H1 (cell line): Measurements from ENCODE around the gene GNAQ. TPM values are rescaled to one million over a fixed set of nuclear protein-coding genes. Genes with fewer than 3 reads are reported as not detected.
A peak's percentile ranks its signal among the peaks of the same experiment; 100 is the strongest.

Experiments
- CTCF ChIA-PET: fragments of 300-600 bp; sonication (Branson Sonifier 250); formaldehyde crosslinking; loops from one replicate; lab custom pipeline; 2021; ENCODE audit not compliant: partially characterized antibody; lab: Charles Lee
- POLR2A ChIA-PET: fragments of 300-600 bp; sonication (Branson Sonifier 250); formaldehyde crosslinking; loops from one replicate; lab custom pipeline; 2021; ENCODE audit warnings: inconsistent platforms; ENCODE audit not compliant: partially characterized antibody; lab: Charles Lee
- DNase-seq, 2 experiments: peaks; one replicate each; pipeline versions ENCODE4 v3.0.0 to v3.0.0-alpha.2; 2010 to 2022; ENCODE audit warnings: low spot score in 2 of 2, low read depth in 1 of 2, mixed read lengths in 1 of 2
- FAIRE-seq: peaks from 2 replicates; lab custom pipeline; 2011; peaks lifted over from hg19 to GRCh38; lab: Jason Lieb, UNC
- H2AFZ ChIP-seq: 2 replicates; pipeline ENCODE4 v1.8.1; 2012; ENCODE audit warnings: low read length, inconsistent platforms
- H2AK5ac ChIP-seq: 2 replicates; pipeline ENCODE4 v1.6.1; 2013; ENCODE audit warnings: low read depth, low read length
- H2BK120ac ChIP-seq: replicated peaks from 2 replicates; pipeline ENCODE3; 2013; ENCODE audit warnings: low read depth, low read length, inconsistent platforms
- H2BK12ac ChIP-seq: 2 replicates; pipeline ENCODE4 v1.6.1; 2013; ENCODE audit warnings: low read depth, low read length
- H2BK15ac ChIP-seq: 2 replicates; pipeline ENCODE4 v1.6.1; 2013; ENCODE audit warnings: low read length
- H2BK20ac ChIP-seq: 2 replicates; pipeline ENCODE4 v1.6.1; 2013; ENCODE audit warnings: low read length
- H2BK5ac ChIP-seq: 2 replicates; pipeline ENCODE4 v1.6.1; 2013; ENCODE audit warnings: low read depth, low read length
- H3K14ac ChIP-seq: 2 replicates; pipeline ENCODE4 v1.6.1; 2013; ENCODE audit warnings: inconsistent platforms; ENCODE audit not compliant: insufficient read length
- H3K18ac ChIP-seq: 2 replicates; pipeline ENCODE4 v1.6.1; 2013; ENCODE audit warnings: low read length; ENCODE audit errors: extremely low read depth
- H3K23ac ChIP-seq: 2 replicates; pipeline ENCODE4 v1.6.1; 2013; ENCODE audit warnings: inconsistent platforms; ENCODE audit not compliant: insufficient read length
- H3K23me2 ChIP-seq: 2 replicates; pipeline ENCODE4 v1.6.1; 2013; ENCODE audit warnings: low read depth, low read length
- H3K27ac ChIP-seq: 2 replicates; pipeline ENCODE4 v1.6.1; 2011; ENCODE audit warnings: low read depth, low read length, inconsistent platforms
- H3K27me3 ChIP-seq, 4 experiments: replicated peaks in 1 of 4; 1 replicate in 1 of 4; 2 replicates in 3 of 4; pipeline versions ENCODE4 v1.6.1 to v1.8.1; 2011 to 2013; ENCODE audit warnings: low read length in 3 of 4, mild to moderate bottlenecking in 3 of 4, inconsistent platforms in 2 of 4, mixed read lengths in 2 of 4, moderate library complexity in 1 of 4; ENCODE audit not compliant: control insufficient read depth in 3 of 4, insufficient read depth in 3 of 4; ENCODE audit errors: extremely low read depth in 1 of 4
- H3K36me3 ChIP-seq, 4 experiments: 2 replicates each; pipeline versions ENCODE4 v1.6.1 to v1.8.1; 2011 to 2013; ENCODE audit warnings: mild to moderate bottlenecking in 4 of 4, low read length in 3 of 4, moderate library complexity in 2 of 4, control low read depth in 1 of 4, inconsistent platforms in 1 of 4; ENCODE audit not compliant: insufficient read depth in 4 of 4, control insufficient read depth in 2 of 4
- H3K4ac ChIP-seq: replicated peaks from 2 replicates; pipeline ENCODE3; 2013; ENCODE audit warnings: low read length, low read depth, mixed read lengths, inconsistent platforms; ENCODE audit not compliant: insufficient read length
- H3K4me1 ChIP-seq, 4 experiments: replicated peaks in 1 of 4; 1 replicate in 1 of 4; 2 replicates in 3 of 4; pipeline versions ENCODE4 v1.6.1 to v1.8.1; 2011 to 2013; ENCODE audit warnings: low read length in 3 of 4, inconsistent platforms in 2 of 4, mixed read lengths in 1 of 4; ENCODE audit not compliant: insufficient read depth in 4 of 4, control insufficient read depth in 3 of 4
- H3K4me2 ChIP-seq, 2 experiments: 2 replicates each; pipeline versions ENCODE4 v1.6.1 to v1.8.1; 2011 to 2013; ENCODE audit warnings: low read depth in 2 of 2, low read length in 2 of 2, control low read depth in 1 of 2, inconsistent platforms in 1 of 2, mild to moderate bottlenecking in 1 of 2; ENCODE audit not compliant: insufficient read depth in 1 of 2
- H3K4me3 ChIP-seq, 4 experiments: fragments of 200-600, 300-600 bp in 1 of 4; sonication (generic), shearing (Covaris generic), sonication (Bioruptor Twin) in 1 of 4; 2 replicates each; pipeline versions ENCODE4 v1.5.1 to v1.8.1; 2011 to 2016; ENCODE audit warnings: low read length in 4 of 4, low read depth in 3 of 4, control low read depth in 2 of 4, inconsistent platforms in 2 of 4, mild to moderate bottlenecking in 2 of 4, mixed read lengths in 1 of 4, moderate library complexity in 1 of 4; ENCODE audit not compliant: insufficient read depth in 2 of 4; ENCODE audit errors: extremely low read depth in 1 of 4
- H3K56ac ChIP-seq: replicated peaks from 2 replicates; pipeline ENCODE3; 2013; ENCODE audit warnings: low read depth, mild to moderate bottlenecking, mixed read lengths, low read length, inconsistent platforms; ENCODE audit not compliant: insufficient read length
- H3K79me1 ChIP-seq: 2 replicates; pipeline ENCODE4 v1.6.1; 2013; ENCODE audit warnings: low read depth, low read length, control low read depth
- H3K79me2 ChIP-seq, 2 experiments: 2 replicates each; pipeline versions ENCODE4 v1.6.1 to v1.8.1; 2012 to 2013; ENCODE audit warnings: low read length in 2 of 2, mild to moderate bottlenecking in 2 of 2, inconsistent platforms in 1 of 2; ENCODE audit not compliant: insufficient read depth in 2 of 2, control insufficient read depth in 1 of 2
- H3K9ac ChIP-seq, 4 experiments: replicated peaks in 1 of 4; 1 replicate in 1 of 4; 2 replicates in 3 of 4; pipeline versions ENCODE4 v1.6.1 to v1.8.1; 2011 to 2013; ENCODE audit warnings: low read depth in 3 of 4, low read length in 3 of 4, control low read depth in 2 of 4, mild to moderate bottlenecking in 2 of 4, moderate library complexity in 2 of 4, inconsistent platforms in 1 of 4; ENCODE audit errors: extremely low read depth in 1 of 4
- H3K9me3 ChIP-seq, 2 experiments: 2 replicates each; pipeline versions ENCODE4 v1.6.1 to v1.8.1; 2012 to 2013; ENCODE audit warnings: mild to moderate bottlenecking in 2 of 2, moderate library complexity in 2 of 2, control low read depth in 1 of 2, inconsistent platforms in 1 of 2, low read depth in 1 of 2, low read length in 1 of 2, mixed read lengths in 1 of 2; ENCODE audit not compliant: insufficient read depth in 2 of 2
- H4K20me1 ChIP-seq, 2 experiments: replicated peaks in 1 of 2; 2 replicates each; pipeline versions ENCODE3 to v1.8.1; 2011 to 2013; ENCODE audit warnings: inconsistent platforms in 2 of 2, low read length in 2 of 2, mild to moderate bottlenecking in 1 of 2; ENCODE audit not compliant: insufficient read depth in 2 of 2, control insufficient read depth in 1 of 2
- H4K5ac ChIP-seq: 2 replicates; pipeline ENCODE4 v1.6.1; 2013; ENCODE audit warnings: low read length, low read depth, mixed read lengths, inconsistent platforms; ENCODE audit not compliant: insufficient read length
- H4K8ac ChIP-seq: 2 replicates; pipeline ENCODE4 v1.8.0; 2013; ENCODE audit warnings: mild to moderate bottlenecking, moderate library complexity, low read length, inconsistent platforms; ENCODE audit not compliant: insufficient read depth; ENCODE audit errors: extremely low read depth
- H4K91ac ChIP-seq: replicated peaks from 2 replicates; pipeline ENCODE3; 2013; ENCODE audit warnings: low read length, mixed read lengths, inconsistent platforms; ENCODE audit not compliant: insufficient read length
- CBX5 ChIP-seq: fragments of 300-800, 300-1000 bp; sonication (generic); IDR thresholded peaks from 2 replicates; pipeline ENCODE4 v1.7.1; 2016; ENCODE audit warnings: antibody characterized with exemption, low read length, low read depth
- CBX8 ChIP-seq: fragments of 300-800, 300-1000 bp; sonication (generic); IDR thresholded peaks from 2 replicates; pipeline ENCODE4 v1.7.1; 2016; ENCODE audit warnings: low read depth, low read length, borderline replicate concordance
- CHD1 ChIP-seq: IDR thresholded peaks from 2 replicates; pipeline ENCODE4 v1.6.1; 2012; ENCODE audit warnings: low read depth, low read length, improper control_type of control experiment
- CREB1 ChIP-seq: IDR thresholded peaks from 2 replicates; pipeline ENCODE4 v1.6.1; 2012; ENCODE audit warnings: inconsistent platforms
- EGR1 ChIP-seq: IDR thresholded peaks from 2 replicates; pipeline ENCODE4 v1.6.1; 2011; ENCODE audit warnings: low read depth, low read length, borderline replicate concordance
- EP300 ChIP-seq, 2 experiments: IDR thresholded peaks; 1 replicate in 1 of 2; 2 replicates in 1 of 2; pipeline ENCODE4 v1.6.1; 2011 to 2012; ENCODE audit warnings: low read depth in 2 of 2, low read length in 2 of 2, mild to moderate bottlenecking in 2 of 2, borderline replicate concordance in 1 of 2, inconsistent platforms in 1 of 2, moderate library complexity in 1 of 2
- HDAC2 ChIP-seq, 2 experiments: fragments of 300-600 bp in 1 of 2; sonication (generic) in 1 of 2; IDR thresholded peaks; 2 replicates each; pipeline ENCODE4 v1.6.1; 2011 to 2012; ENCODE audit warnings: low read depth in 2 of 2, low read length in 2 of 2, mild to moderate bottlenecking in 2 of 2, moderate library complexity in 2 of 2, borderline replicate concordance in 1 of 2, inconsistent platforms in 1 of 2
- HDAC6 ChIP-seq: IDR thresholded peaks from one replicate; pipeline ENCODE4 v1.7.1; 2012; ENCODE audit warnings: low read depth, mild to moderate bottlenecking, inconsistent platforms, low read length, moderate library complexity
- RBBP5 ChIP-seq: IDR thresholded peaks from 2 replicates; pipeline ENCODE4 v1.7.1; 2012; ENCODE audit warnings: low read depth, mild to moderate bottlenecking, inconsistent platforms, low read length, moderate library complexity, borderline replicate concordance
- RFX5 ChIP-seq: IDR thresholded peaks from 2 replicates; pipeline ENCODE4 v1.6.1; 2011; ENCODE audit warnings: low read depth, low read length, improper control_type of control experiment, borderline replicate concordance
- RXRA ChIP-seq: IDR thresholded peaks from 2 replicates; pipeline ENCODE4 v1.6.1; 2011; ENCODE audit warnings: low read depth, mild to moderate bottlenecking, low read length, moderate library complexity; ENCODE audit not compliant: insufficient read depth
- SP4 ChIP-seq: IDR thresholded peaks from 2 replicates; pipeline ENCODE4 v1.6.1; 2012; ENCODE audit warnings: low read length, inconsistent platforms
- TCF12 ChIP-seq: IDR thresholded peaks from 2 replicates; pipeline ENCODE4 v1.6.1; 2011; ENCODE audit warnings: low read depth, mild to moderate bottlenecking, low read length
- ZNF274 ChIP-seq: IDR thresholded peaks from 2 replicates; pipeline ENCODE4 v1.7.0; 2012; ENCODE audit warnings: low read length, borderline replicate concordance; ENCODE audit errors: extremely low read depth
- WGBS, 2 experiments: shearing (Covaris generic) in 1 of 2; methylation state at CpG; one replicate each; pipeline versions ENCODE4 v1.1.6 to v1.1.7; 2013 to 2015; ENCODE audit warnings: low lambda C conversion rate in 2 of 2, mixed read lengths in 2 of 2, inconsistent platforms in 1 of 2, low coverage in 1 of 2, missing lambda C conversion rate in 1 of 2; ENCODE audit not compliant: insufficient replicate concordance in 2 of 2, insufficient coverage in 1 of 2, insufficient read length in 1 of 2; ENCODE audit errors: extremely low coverage in 1 of 2, missing lambda C conversion rate in 1 of 2; 5-methylcytosine and 5-hydroxymethylcytosine counted together
- polyA plus RNA-seq, 7 experiments: library from polyadenylated mRNA; depleted of rRNA in 3 of 7; stranded (reverse) in 5 of 7; unstranded in 2 of 7; fragments of >200 nt in 5 of 7; fragments of 200-250 nt in 2 of 7; gene quantifications; 1 replicate in 5 of 7; 2 replicates in 1 of 7; 4 replicates in 1 of 7; pipeline versions ENCODE4 v1.2.1 to v1.2.3, GENCODE V29; 2011 to 2013; ENCODE audit warnings: missing spikeins in 2 of 7, mixed read lengths in 2 of 7
- total RNA-seq: library from RNA; stranded (reverse); fragmentation: NEBNext Ultra II Directional; extraction: Animal tissue kit (Norgen Biotek cat#: 25700); gene quantifications from 2 replicates; pipeline ENCODE4 v1.2.1, GENCODE V29; 2021

The GNAQ gene
- total and polyA plus RNA-seq, 2 of the 8 experiments (the other 6 are each of a cell fraction or from before 2014, with no cell fraction given): 22.8 to 63.8 TPM

DNA sequence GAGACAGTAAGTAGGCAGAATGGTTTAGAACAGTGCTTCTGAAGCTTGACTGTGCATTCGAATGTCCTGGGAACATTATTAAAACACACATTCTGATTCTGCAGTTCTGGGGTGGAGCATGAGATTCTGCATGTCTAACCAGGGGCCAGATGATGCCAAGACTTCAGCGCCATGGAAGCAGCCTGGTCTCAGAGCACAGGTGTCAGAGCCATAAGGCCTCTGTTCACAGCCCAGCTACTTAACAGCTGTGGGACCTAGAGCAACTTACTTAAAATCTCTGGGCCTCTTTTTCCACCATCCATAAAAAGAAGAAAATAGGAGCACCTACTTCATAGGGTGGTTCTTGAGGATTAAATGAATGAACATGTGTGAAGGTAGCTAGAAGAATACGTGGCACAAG is 84.0 kb downstream of the GNAQ start:
- Histone ChIP-seq H3K79me2 (peaks cover 0 to 68% of the 10 kb centered on the region in 2 experiments; a peak in 3 of 4 replicates), H2BK12ac (no peak overlapping the region), H3K36me3 (no peaks in the 10 kb centered on the region), H2BK20ac (no peak overlapping the region), H3K4me1 (peaks cover 4 to 7% (median 5%) of the 10 kb centered on the region in 4 experiments; a peak in 5 of 7 replicates), H3K4ac (no peak overlapping the region), H3K27ac (no peak overlapping the region), H4K91ac (no peak overlapping the region), H3K14ac (no peak overlapping the region), H2BK5ac (no peak overlapping the region), H3K9ac (peak overlapping the region in 1 of 4 experiments; percentile 1; a peak in 1 of 7 replicates), H3K56ac (no peak overlapping the region), H4K8ac (no peak overlapping the region), H3K18ac (no peak overlapping the region), H3K27me3 (no peaks in the 10 kb centered on the region), H2AFZ (no peak overlapping the region), H3K9me3 (no peaks in the 10 kb centered on the region), H2BK120ac (no peak overlapping the region), H3K4me2 (no peak overlapping the region), H3K4me3 (no peak overlapping the region), H4K20me1 (peaks cover 1 to 4% of the 10 kb centered on the region in 2 experiments), H3K79me1 (peaks cover 9% of the 10 kb centered on the region), H4K5ac (no peak overlapping the region), H3K23me2 (no peaks in the 10 kb centered on the region), H3K23ac (no peak overlapping the region), H2BK15ac (no peak overlapping the region), H2AK5ac (no peak overlapping the region)
- 90% methylated on average over 3 of the region's 3 CpGs; no CpG with 5 or more reads in 1 of the 2 experiments for WGBS, 2 experiments
- ChIA-PET POLR2A (interaction anchor here (1.0 to 2.1 kb wide), 2 partner anchors 9 to 30 kb away, joined by 4 to 6 read pairs; no protein-coding TSS in a partner anchor), CTCF (interaction anchor here (1.5 to 2.3 kb wide), 3 partner anchors 50 to 118 kb away, joined by 4 to 9 read pairs (median 6); no protein-coding TSS in a partner anchor)
- DNase-seq (no peak), FAIRE-seq (no peak)
- TF ChIP-seq RFX5 (no peak), CBX8 (no peak), SP4 (no peak), CREB1 (no peak), CBX5 (no peak), EP300 (IDR thresholded peaks at IDR 0.05; ENCODE audit: borderline replicate concordance in 1 of 2, low read depth in 2 of 2, low read length in 2 of 2) (no peak), RXRA (no peak), EGR1 (no peak), ZNF274 (no peak), CHD1 (no peak), RBBP5 (no peak), HDAC2 (IDR thresholded peaks at IDR 0.05; ENCODE audit: borderline replicate concordance in 1 of 2, low read depth in 2 of 2, low read length in 2 of 2) (no peak), TCF12 (no peak), HDAC6 (no peak)
